NOMO-1 treated with DMSO at 0.1 percent for 48 hours (cell line): ENCODE measurements around the gene WWOX.
"Not testable (repeated sequence)": the region's sequence is repeated elsewhere in the genome, so short reads cannot be mapped to it uniquely, and the experiment has no call there.

ENCODE experiments used
- DNase-seq: peaks from one replicate; lab custom pipeline; 2025; ENCODE audit not compliant: unreplicated experiment; lab: John Stamatoyannopoulos, UW

WWOX gene

GRCh38 chr16:79206889-79207288 lies 1107.4 kb downstream of the WWOX start:
- no peak for DNase-seq

GRCh38 chr16:79209308-79209707 lies 1109.9 kb downstream of the WWOX start:
- DNase-seq, result no peak

GRCh38 chr16:79210607-79211006 lies 1111.2 kb downstream of the WWOX start:
- DNase-seq, result no peak

- DNase-seq, result no peak
Measured at GRCh38 chr16:79211586-79211985, 1112.1 kb downstream of the WWOX start.

DNA sequence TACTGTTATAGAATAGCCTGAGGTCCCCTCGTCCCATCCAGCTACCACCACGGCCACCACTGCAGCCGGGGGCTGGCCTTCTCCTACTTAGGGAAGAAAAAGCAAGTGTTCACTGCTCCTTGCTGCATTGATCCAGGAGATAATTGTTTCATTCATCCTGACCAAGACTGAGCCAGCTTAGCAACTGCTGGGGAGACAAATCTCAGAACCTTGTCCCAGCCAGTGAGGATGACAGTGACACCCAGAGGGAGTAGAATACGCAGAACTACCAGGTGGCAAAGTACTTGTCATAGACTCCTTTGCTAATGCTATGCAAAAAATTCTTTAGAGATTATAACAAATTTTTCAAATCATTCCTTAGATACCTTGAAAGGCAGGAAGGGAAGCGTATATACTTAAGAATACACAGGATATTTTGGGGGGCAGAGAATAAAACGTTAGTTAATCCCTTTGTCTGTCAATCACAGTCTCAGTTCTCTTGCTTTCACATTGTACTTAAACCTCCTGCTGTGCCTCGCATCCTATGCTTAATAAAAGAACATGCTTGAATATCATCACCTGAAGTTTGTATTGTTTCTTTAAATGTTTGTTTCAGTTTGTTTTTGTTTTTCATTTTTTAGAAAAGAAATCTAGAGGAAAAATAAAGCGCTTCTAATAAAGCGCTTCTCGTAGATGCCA lies 1112.8 kb downstream of the WWOX start:
- no peak for DNase-seq

GRCh38 chr16:79213214-79213613 lies 1113.8 kb downstream of the WWOX start:
- DNase-seq, result peak; percentile 37

DNA sequence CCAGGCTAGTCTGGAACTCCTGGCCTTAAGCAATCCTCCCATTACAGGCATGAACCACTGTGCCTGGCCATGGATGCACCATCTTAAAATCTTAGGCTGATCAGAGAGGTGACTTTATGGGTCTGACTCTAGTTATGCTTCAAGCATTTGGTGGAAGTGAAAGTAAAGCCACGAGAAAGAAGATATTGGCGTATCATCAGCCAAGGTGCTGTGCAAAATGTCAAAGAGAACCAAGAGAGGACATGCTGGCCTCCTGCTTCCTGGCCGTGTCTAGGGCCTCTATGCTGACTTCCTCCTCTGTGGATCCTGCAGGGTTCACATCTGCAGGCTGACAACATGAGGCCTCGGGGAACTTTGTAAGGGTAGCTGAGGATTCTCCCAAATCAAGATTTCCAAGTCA lies 1115.8 kb downstream of the WWOX start:
- DNase-seq, result no peak

- DNase-seq, result no peak
Measured at GRCh38 chr16:79217375-79218011, 1118.0 kb downstream of the WWOX start.

- DNase-seq, result no peak
Measured at GRCh38 chr16:79218351-79218750, 1118.9 kb downstream of the WWOX start.

DNA sequence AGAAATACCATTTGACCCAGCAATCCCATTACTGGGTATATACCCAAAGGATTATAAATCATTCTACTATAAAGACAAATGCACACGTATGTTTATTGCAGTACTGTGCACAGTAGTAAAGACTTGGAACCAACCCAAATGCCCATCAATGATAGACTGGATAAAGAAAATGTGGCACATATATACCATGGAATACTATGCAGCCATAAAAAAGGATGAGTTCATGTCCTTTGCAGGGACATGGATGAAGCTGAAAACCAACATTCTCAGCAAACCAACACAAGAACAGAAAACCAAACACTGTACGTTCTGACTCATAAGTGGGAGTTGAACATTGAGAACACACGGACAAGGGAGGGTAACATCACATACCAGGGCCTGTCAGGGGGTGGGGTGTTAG lies 1126.5 kb downstream of the WWOX start:
- not testable (repeated sequence) for DNase-seq

DNA sequence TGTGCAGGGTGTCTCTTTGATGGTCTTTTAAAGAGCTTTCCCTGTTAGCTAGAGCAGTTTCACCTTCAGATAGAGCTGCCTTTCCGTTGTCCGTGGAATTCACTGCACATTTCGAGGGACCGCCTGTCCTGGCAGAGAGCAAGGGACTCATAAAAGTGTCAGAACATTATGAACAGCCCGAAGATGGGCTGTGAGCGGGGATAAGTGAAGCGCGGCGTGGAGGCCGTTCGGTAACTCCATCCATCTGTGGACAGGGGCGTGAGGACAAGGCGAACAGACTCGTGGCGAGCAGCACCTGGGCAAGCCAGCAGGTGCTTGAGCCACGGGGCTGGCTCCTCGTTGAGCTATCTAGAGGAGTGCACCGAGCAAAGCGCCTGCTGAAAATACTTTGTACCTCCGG lies 1129.9 kb downstream of the WWOX start:
- no peak for DNase-seq

GRCh38 chr16:79245700-79246099 lies 1146.2 kb downstream of the WWOX start:
- not testable (repeated sequence) for DNase-seq

DNA sequence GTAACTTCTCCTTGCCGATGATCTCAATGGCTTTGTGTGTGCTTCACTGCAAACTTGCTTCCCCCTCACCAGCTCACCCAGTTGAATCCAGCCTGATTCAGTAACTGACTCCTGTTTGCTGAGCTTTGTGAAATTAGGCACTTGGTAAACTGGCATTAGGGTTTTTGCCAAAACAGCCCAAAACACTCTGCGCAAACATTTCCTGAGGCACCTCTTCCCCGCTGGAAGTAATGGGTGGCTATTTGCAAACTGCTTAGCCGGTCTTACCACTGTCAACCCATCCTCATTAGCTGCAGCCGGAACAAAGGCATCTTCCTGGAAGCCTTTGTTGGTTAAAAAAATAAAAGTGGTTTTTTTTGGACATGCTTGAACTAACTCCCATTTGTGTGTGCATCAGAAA lies 1147.9 kb downstream of the WWOX start:
- DNase-seq, result no peak

DNA sequence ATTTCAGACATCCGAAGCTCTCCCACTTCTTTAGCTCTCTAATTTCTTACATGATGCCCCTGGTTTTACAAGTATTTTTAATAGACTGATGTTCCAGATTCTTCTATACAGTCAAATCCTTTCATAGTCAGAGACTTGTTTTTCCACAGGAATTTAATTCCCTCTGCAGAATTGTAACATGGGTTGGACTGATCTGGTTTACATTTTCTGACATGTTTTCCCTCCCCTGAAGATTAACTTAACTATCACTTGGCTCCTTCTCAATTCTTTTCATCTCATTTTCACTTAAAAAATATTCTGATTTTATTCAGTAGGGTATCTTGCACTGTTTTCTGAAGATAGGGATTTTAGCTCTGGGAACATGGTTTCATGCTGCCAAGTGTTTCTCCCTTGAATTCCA lies 1148.9 kb downstream of the WWOX start:
- DNase-seq, result no peak

DNA sequence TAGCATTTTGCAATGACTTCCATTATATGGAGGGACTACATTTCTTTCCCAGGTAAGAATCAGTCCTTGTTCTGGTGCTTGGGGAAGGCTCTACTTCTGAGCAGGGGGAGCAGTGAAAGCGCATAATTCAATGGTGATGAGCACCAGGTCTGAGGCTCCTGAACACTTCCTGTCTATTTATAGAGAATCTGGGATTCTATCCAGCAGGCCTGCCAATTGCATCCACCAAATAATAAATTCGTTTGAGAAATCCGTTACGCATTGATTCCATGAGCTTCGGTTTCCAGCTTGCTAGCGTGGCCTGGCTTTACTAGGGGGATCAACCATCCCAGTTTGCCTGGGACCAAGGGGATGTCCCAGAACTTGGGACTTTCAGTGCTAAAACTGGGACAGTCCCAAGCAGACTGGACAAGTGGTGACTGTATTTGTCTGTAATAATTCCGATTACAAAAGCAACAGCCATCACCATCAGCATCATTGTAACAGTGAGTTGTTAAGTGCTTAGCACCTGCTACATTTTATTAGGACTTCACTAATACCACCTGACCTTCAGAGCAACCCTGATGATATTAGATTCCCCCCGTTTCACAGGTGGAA lies 1151.1 kb downstream of the WWOX start:
- no peak for DNase-seq

DNA sequence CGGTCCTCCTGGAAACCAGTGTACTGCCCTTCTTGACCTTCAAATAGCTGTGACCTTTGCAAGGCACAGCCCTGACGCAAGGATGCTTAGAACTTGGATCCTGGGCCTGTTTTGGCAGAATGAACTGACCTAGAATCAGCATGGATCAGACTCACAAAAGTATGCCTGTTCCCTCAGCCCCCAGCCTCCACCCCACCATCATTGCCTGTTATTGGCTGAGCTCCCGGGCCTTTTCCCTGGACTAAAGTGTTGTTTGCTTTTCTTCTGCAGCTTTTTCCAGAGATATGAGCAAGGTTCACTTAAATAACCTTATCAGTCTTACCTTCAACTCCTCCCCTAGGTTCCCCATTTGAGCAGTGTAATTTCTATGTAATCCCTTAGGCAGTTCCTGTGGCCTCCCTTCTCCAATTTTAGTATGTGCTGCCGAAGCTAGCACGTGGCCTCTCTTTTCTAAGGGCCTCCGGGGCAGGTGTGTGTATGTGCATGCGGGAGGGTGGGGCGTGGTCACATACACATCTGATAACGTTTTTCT lies 1153.7 kb downstream of the WWOX start:
- no peak for DNase-seq

DNA sequence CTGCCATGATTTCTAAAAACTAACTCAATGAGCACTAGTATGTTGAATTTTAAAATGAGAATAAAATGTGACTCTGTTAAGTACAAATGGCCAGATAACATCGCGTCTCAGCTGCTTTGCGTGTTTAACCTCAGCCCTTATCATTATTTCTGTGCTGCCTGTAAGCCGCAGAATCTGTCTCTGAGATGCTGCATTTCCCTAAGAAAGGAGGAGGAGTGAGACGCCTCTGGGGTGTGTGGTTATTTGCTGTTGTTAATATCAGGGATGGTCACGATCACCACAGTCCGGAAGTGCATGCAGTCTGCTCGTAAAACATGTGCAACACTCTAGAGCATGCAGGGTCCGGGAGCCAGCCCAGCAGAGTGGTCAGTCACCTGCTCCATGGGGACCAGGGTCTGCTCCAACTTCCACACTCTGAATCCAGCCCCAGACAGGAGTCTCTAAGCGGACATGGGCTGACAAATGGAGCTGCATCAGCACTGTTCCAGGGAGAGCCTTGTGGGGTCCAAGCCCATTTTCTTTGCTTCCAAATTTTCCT lies 1158.6 kb downstream of the WWOX start:
- DNase-seq, result no peak

GRCh38 chr16:79260890-79261289 lies 1161.4 kb downstream of the WWOX start:
- not testable (repeated sequence) for DNase-seq

DNA sequence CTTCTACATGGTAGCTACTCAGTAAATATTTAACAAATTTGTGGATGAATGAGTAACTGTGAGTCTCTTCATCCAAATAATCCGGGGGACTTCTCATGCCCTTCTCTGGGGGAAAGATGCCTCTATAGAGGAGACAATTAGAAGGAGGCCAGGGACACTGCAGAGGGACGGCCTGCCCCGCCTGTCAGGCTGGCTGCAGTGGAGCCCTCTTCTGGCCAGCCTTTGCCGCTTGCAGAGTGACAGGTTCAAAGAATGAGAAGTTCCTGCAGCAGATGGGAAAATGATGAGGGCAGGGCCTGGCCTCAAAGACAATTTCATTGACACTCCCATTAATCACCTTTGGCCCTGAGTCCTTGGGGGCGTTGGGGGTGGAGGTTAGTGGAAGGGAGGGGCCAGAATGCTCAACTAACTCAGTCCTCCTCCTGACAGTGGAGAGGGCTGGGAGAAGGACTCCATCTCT lies 1162.1 kb downstream of the WWOX start:
- peak; percentile 19 for DNase-seq

- DNase-seq, result no peak
Measured at GRCh38 chr16:79261944-79262552, 1162.6 kb downstream of the WWOX start.
